IPS-15b (cell line): ENCODE data around the gene SCAF11.

Experiments
- H3K27me3 ChIP-seq: one replicate; pipeline ENCODE4 v1.6.1; 2013; ENCODE audit warnings: low read length; ENCODE audit not compliant: control insufficient read depth, insufficient read depth
- H3K36me3 ChIP-seq: one replicate; pipeline ENCODE4 v1.6.1; 2013; ENCODE audit warnings: low read length; ENCODE audit not compliant: control insufficient read depth, insufficient read depth
- H3K4me1 ChIP-seq: one replicate; pipeline ENCODE4 v1.6.1; 2013; ENCODE audit warnings: mild to moderate bottlenecking, low read length; ENCODE audit not compliant: control insufficient read depth, insufficient read depth
- H3K4me3 ChIP-seq: one replicate; pipeline ENCODE4 v1.5.1; 2013; ENCODE audit warnings: low read depth, low read length
- H3K9ac ChIP-seq: one replicate; pipeline ENCODE4 v1.6.1; 2013; ENCODE audit warnings: low read depth, mild to moderate bottlenecking, low read length
- H3K9me3 ChIP-seq: one replicate; pipeline ENCODE4 v1.6.1; 2013; ENCODE audit warnings: mild to moderate bottlenecking, low read length; ENCODE audit not compliant: control insufficient read depth, insufficient read depth

SCAF11 gene

GRCh38 chr12:45977620-45978019 is 12.8 kb downstream of the SCAF11 start:
- Histone ChIP-seq H3K4me1 (peaks cover 7% of the 10 kb centered on the region), H3K36me3 (no peaks in the 10 kb centered on the region), H3K9me3 (no peaks in the 10 kb centered on the region), H3K9ac (no peak overlapping the region), H3K4me3 (no peak overlapping the region), H3K27me3 (no peaks in the 10 kb centered on the region)

GRCh38 chr12:45975506-45975905 is 14.9 kb downstream of the SCAF11 start:
- Histone ChIP-seq H3K27me3 (no peaks in the 10 kb centered on the region), H3K36me3 (no peaks in the 10 kb centered on the region), H3K4me1 (peaks cover 7% of the 10 kb centered on the region), H3K4me3 (no peak overlapping the region), H3K9me3 (no peaks in the 10 kb centered on the region), H3K9ac (no peak overlapping the region)

GRCh38 chr12:45974883-45975282 is 15.5 kb downstream of the SCAF11 start:
- no peaks in the 10 kb centered on the region for H3K36me3 ChIP-seq
- H3K27me3 ChIP-seq = no peaks in the 10 kb centered on the region
- H3K9ac ChIP-seq = no peak overlapping the region
- H3K4me1 ChIP-seq = peaks cover 7% of the 10 kb centered on the region
- no peak overlapping the region for H3K4me3 ChIP-seq
- H3K9me3 ChIP-seq = no peaks in the 10 kb centered on the region

GRCh38 chr12:45974171-45974719 is 16.1 kb downstream of the SCAF11 start:
- Histone ChIP-seq H3K27me3 (no peaks in the 10 kb centered on the region), H3K36me3 (no peaks in the 10 kb centered on the region)

GRCh38 chr12:45973526-45973925 is 16.8 kb downstream of the SCAF11 start:
- no peaks in the 10 kb centered on the region for H3K9me3 ChIP-seq
- H3K27me3 ChIP-seq = no peaks in the 10 kb centered on the region
- H3K4me1 ChIP-seq = peaks cover 5% of the 10 kb centered on the region
- H3K9ac ChIP-seq = no peak overlapping the region
- no peak overlapping the region for H3K4me3 ChIP-seq
- H3K36me3 ChIP-seq = no peaks in the 10 kb centered on the region

More at GRCh38 chr12:45974171-45974719, 16.1 kb downstream of the SCAF11 start:
- Histone ChIP-seq H3K4me3 (no peak overlapping the region), H3K9me3 (no peaks in the 10 kb centered on the region), H3K9ac (no peak overlapping the region), H3K4me1 (peaks cover 7% of the 10 kb centered on the region)

- H3K27me3 ChIP-seq = no peaks in the 10 kb centered on the region
- peaks cover 4% of the 10 kb centered on the region for H3K4me1 ChIP-seq
- H3K36me3 ChIP-seq = no peaks in the 10 kb centered on the region
Measured at GRCh38 chr12:45970391-45970790, 20.0 kb downstream of the SCAF11 start.

GRCh38 chr12:45969084-45969483 is 21.3 kb downstream of the SCAF11 start:
- no peak overlapping the region for H3K4me3 ChIP-seq
- H3K27me3 ChIP-seq = no peaks in the 10 kb centered on the region
- peaks cover 4% of the 10 kb centered on the region for H3K4me1 ChIP-seq
- no peaks in the 10 kb centered on the region for H3K36me3 ChIP-seq
- no peak overlapping the region for H3K9ac ChIP-seq
- H3K9me3 ChIP-seq = no peaks in the 10 kb centered on the region

More at GRCh38 chr12:45970391-45970790, 20.0 kb downstream of the SCAF11 start:
- no peak overlapping the region for H3K4me3 ChIP-seq
- no peaks in the 10 kb centered on the region for H3K9me3 ChIP-seq
- no peak overlapping the region for H3K9ac ChIP-seq

- Histone ChIP-seq H3K27me3 (no peaks in the 10 kb centered on the region), H3K4me3 (no peak overlapping the region), H3K36me3 (no peaks in the 10 kb centered on the region), H3K9me3 (no peaks in the 10 kb centered on the region), H3K9ac (no peak overlapping the region), H3K4me1 (no peaks in the 10 kb centered on the region)
Measured at GRCh38 chr12:45966486-45966885, 23.9 kb downstream of the SCAF11 start.

GRCh38 chr12:45962553-45963325 is 27.6 kb downstream of the SCAF11 start:
- H3K9ac ChIP-seq = no peak overlapping the region
- no peaks in the 10 kb centered on the region for H3K36me3 ChIP-seq

GRCh38 chr12:45959728-45960127 is 30.6 kb downstream of the SCAF11 start:
- Histone ChIP-seq H3K36me3 (no peaks in the 10 kb centered on the region), H3K4me1 (no peaks in the 10 kb centered on the region), H3K9ac (no peak overlapping the region), H3K4me3 (no peak overlapping the region), H3K27me3 (no peaks in the 10 kb centered on the region), H3K9me3 (no peaks in the 10 kb centered on the region)

More at GRCh38 chr12:45962553-45963325, 27.6 kb downstream of the SCAF11 start:
- Histone ChIP-seq H3K9me3 (no peaks in the 10 kb centered on the region), H3K4me1 (no peaks in the 10 kb centered on the region), H3K27me3 (no peaks in the 10 kb centered on the region), H3K4me3 (no peak overlapping the region)

- no peaks in the 10 kb centered on the region for H3K4me1 ChIP-seq
- no peaks in the 10 kb centered on the region for H3K9me3 ChIP-seq
- no peaks in the 10 kb centered on the region for H3K27me3 ChIP-seq
- no peak overlapping the region for H3K9ac ChIP-seq
- no peaks in the 10 kb centered on the region for H3K36me3 ChIP-seq
- no peak overlapping the region for H3K4me3 ChIP-seq
Measured at GRCh38 chr12:45959025-45959424, 31.3 kb downstream of the SCAF11 start.

GRCh38 chr12:45948546-45948945 is 41.8 kb downstream of the SCAF11 start:
- no peak overlapping the region for H3K9ac ChIP-seq
- H3K27me3 ChIP-seq = no peaks in the 10 kb centered on the region
- H3K9me3 ChIP-seq = no peaks in the 10 kb centered on the region
- no peak overlapping the region for H3K4me3 ChIP-seq
- no peaks in the 10 kb centered on the region for H3K4me1 ChIP-seq
- H3K36me3 ChIP-seq = no peaks in the 10 kb centered on the region
